H1 (cell line): ENCODE results near the gene ST3GAL2. TPM values are rescaled to one million over a fixed set of nuclear protein-coding genes. Genes with fewer than 3 reads are reported as not detected.

Source experiments
- MAFK ChIP-seq: IDR thresholded peaks from 2 replicates; pipeline ENCODE4 v1.6.1; 2012; ENCODE audit warnings: low read depth, mild to moderate bottlenecking, improper control_type of control experiment, low read length
- RFX5 ChIP-seq: IDR thresholded peaks from 2 replicates; pipeline ENCODE4 v1.6.1; 2011; ENCODE audit warnings: low read depth, low read length, improper control_type of control experiment, borderline replicate concordance
- polyA plus RNA-seq, 7 experiments: library from polyadenylated mRNA; depleted of rRNA in 3 of 7; stranded (reverse) in 5 of 7; unstranded in 2 of 7; fragments of >200 nt in 5 of 7; fragments of 200-250 nt in 2 of 7; gene quantifications; 1 replicate in 5 of 7; 2 replicates in 1 of 7; 4 replicates in 1 of 7; pipeline versions ENCODE4 v1.2.1 to v1.2.3, GENCODE V29; 2011 to 2013; ENCODE audit warnings: missing spikeins in 2 of 7, mixed read lengths in 2 of 7
- total RNA-seq: library from RNA; stranded (reverse); fragmentation: NEBNext Ultra II Directional; extraction: Animal tissue kit (Norgen Biotek cat#: 25700); gene quantifications from 2 replicates; pipeline ENCODE4 v1.2.1, GENCODE V29; 2021

Gene ST3GAL2
- total and polyA plus RNA-seq, 2 of the 8 experiments (the other 6 are each of a cell fraction or from before 2014, with no cell fraction given), result 14.4 to 39.7 TPM

DNA sequence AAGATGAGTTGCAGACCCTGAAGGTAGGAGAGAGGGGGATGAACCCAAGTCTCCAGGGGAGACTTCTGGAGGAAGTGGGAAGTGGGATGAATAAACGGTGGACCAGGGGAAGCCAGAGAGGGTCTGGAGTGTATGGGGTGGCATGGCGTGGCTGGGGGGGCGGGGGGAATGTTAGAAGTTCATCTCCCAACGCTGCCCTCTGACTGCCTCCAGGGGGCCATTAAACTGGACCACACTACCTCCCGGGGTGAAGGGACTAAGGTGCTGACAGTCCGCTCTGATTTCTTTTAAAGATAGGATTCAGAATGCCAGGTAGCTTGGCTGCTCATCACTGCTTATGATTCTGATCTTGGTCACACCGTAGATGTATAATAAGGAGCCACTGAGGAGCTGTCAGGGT is 21.2 kb downstream of the ST3GAL2 start (continued):
- TF ChIP-seq RFX5 (no peak), MAFK (no peak)
